ENCODE results near the gene NMNAT1.

Gene NMNAT1

GRCh38 chr1:9960706-9961562, 17.7 kb downstream of the NMNAT1 start:
- Histone ChIP-seq H4K5ac (ENCODE audit: low read length) (no peak overlapping the region), H3K27me3 (ENCODE audit: insufficient read depth, low read length, poor library complexity) (no peaks in the 10 kb centered on the region), H2BK15ac (replicated peaks; ENCODE audit: low read depth) (no peak overlapping the region), H3K79me2 (ENCODE audit: control insufficient read depth, insufficient read depth, low read length) (no peaks in the 10 kb centered on the region), H3K4me2 (ENCODE audit: low read length) (no peak overlapping the region), H2AK5ac (ENCODE audit: low read length) (no peak overlapping the region), H3K4me3 (ENCODE audit: low read length) (no peak overlapping the region), H3K79me1 (ENCODE audit: low read length) (no peaks in the 10 kb centered on the region), H3K4me1 (ENCODE audit: control insufficient read depth, low read depth, low read length) (peaks cover 3% of the 10 kb centered on the region), H3K18ac (ENCODE audit: low read length) (no peak overlapping the region), H3K56ac (ENCODE audit: low read length) (no peak overlapping the region), H3K23ac (ENCODE audit: low read length) (no peak overlapping the region), H3K27ac (ENCODE audit: low read depth, low read length) (no peak overlapping the region), H4K8ac (ENCODE audit: low read depth, low read length) (no peak overlapping the region), H2BK120ac (ENCODE audit: low read depth, low read length) (no peak overlapping the region), H3K4ac (ENCODE audit: low read depth, low read length) (no peak overlapping the region), H2BK5ac (ENCODE audit: low read length) (no peak overlapping the region), H3K9ac (ENCODE audit: low read length) (no peak overlapping the region), H3K36me3 (ENCODE audit: control insufficient read depth, insufficient read depth, low read length) (no peaks in the 10 kb centered on the region)
- WGBS (ENCODE audit: extremely low coverage, insufficient coverage, low lambda C conversion rate), result no CpG with 5 or more reads among the region's 12 CpGs
- DNase-seq, result no peak

DNA sequence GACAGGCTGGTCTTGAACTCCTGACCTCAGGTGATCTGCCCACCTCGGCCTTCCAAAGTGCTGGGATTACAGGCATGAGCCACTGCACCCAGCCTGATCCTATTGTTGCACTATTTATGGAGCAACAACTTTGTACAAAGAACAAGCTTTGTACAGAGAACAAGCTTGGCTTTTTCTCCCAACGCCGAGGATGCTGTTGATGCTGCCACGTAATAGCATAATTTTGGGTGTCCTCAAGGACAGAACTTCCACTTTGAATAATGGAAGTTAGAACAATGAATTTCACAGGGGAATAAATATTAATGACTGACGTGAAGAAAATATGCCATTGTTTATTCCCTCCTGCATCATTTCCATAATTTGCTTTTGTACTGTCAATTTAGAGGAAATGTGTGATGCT, 41.0 kb downstream of the NMNAT1 start:
- Histone ChIP-seq H2AK5ac (ENCODE audit: low read length) (no peak overlapping the region), H3K9ac (ENCODE audit: low read length) (no peak overlapping the region), H3K4me2 (ENCODE audit: low read length) (no peak overlapping the region), H3K79me2 (ENCODE audit: control insufficient read depth, insufficient read depth, low read length) (no peaks in the 10 kb centered on the region), H3K27ac (ENCODE audit: low read depth, low read length) (no peak overlapping the region), H3K56ac (ENCODE audit: low read length) (no peak overlapping the region), H3K18ac (ENCODE audit: low read length) (no peak overlapping the region), H3K27me3 (ENCODE audit: insufficient read depth, low read length, poor library complexity) (no peaks in the 10 kb centered on the region), H4K8ac (ENCODE audit: low read depth, low read length) (no peak overlapping the region), H3K4me1 (ENCODE audit: control insufficient read depth, low read depth, low read length) (no peaks in the 10 kb centered on the region), H3K36me3 (ENCODE audit: control insufficient read depth, insufficient read depth, low read length) (no peaks in the 10 kb centered on the region), H2BK5ac (ENCODE audit: low read length) (no peak overlapping the region), H3K23ac (ENCODE audit: low read length) (no peak overlapping the region), H4K5ac (ENCODE audit: low read length) (no peak overlapping the region), H3K4ac (ENCODE audit: low read depth, low read length) (no peak overlapping the region), H3K4me3 (ENCODE audit: low read length) (no peak overlapping the region), H2BK120ac (ENCODE audit: low read depth, low read length) (no peak overlapping the region), H3K79me1 (ENCODE audit: low read length) (no peaks in the 10 kb centered on the region), H2BK15ac (replicated peaks; ENCODE audit: low read depth) (no peak overlapping the region)
- no CpG with 5 or more reads among the region's 5 CpGs for WGBS (ENCODE audit: extremely low coverage, insufficient coverage, low lambda C conversion rate)
- DNase-seq, result no peak

- no peak overlapping the region for H2AK5ac ChIP-seq (ENCODE audit: low read length)
- no peak overlapping the region for H3K9ac ChIP-seq (ENCODE audit: low read length)
- no CpG with 5 or more reads among the region's 6 CpGs for WGBS (ENCODE audit: extremely low coverage, insufficient coverage, low lambda C conversion rate)
- no peaks in the 10 kb centered on the region for H3K79me1 ChIP-seq (ENCODE audit: low read length)
- H3K56ac ChIP-seq (ENCODE audit: low read length), result no peak overlapping the region
- no peak overlapping the region for H4K5ac ChIP-seq (ENCODE audit: low read length)
- H3K18ac ChIP-seq (ENCODE audit: low read length), result no peak overlapping the region
- H3K4me3 ChIP-seq (ENCODE audit: low read length), result no peak overlapping the region
- H2BK120ac ChIP-seq (ENCODE audit: low read depth, low read length), result no peak overlapping the region
- H3K36me3 ChIP-seq (ENCODE audit: control insufficient read depth, insufficient read depth, low read length), result no peaks in the 10 kb centered on the region
- H2BK15ac ChIP-seq (replicated peaks; ENCODE audit: low read depth), result no peak overlapping the region
- no peaks in the 10 kb centered on the region for H3K27me3 ChIP-seq (ENCODE audit: insufficient read depth, low read length, poor library complexity)
- H3K79me2 ChIP-seq (ENCODE audit: control insufficient read depth, insufficient read depth, low read length), result no peaks in the 10 kb centered on the region
- H3K23ac ChIP-seq (ENCODE audit: low read length), result no peak overlapping the region
- H2BK5ac ChIP-seq (ENCODE audit: low read length), result no peak overlapping the region
- no peak for DNase-seq
- no peaks in the 10 kb centered on the region for H3K4me1 ChIP-seq (ENCODE audit: control insufficient read depth, low read depth, low read length)
- H3K27ac ChIP-seq (ENCODE audit: low read depth, low read length), result no peak overlapping the region
- H3K4ac ChIP-seq (ENCODE audit: low read depth, low read length), result no peak overlapping the region
- no peak overlapping the region for H4K8ac ChIP-seq (ENCODE audit: low read depth, low read length)
- H3K4me2 ChIP-seq (ENCODE audit: low read length), result no peak overlapping the region
These were observed 41.7 kb downstream of the NMNAT1 start for GRCh38 chr1:9985001-9985400.

GRCh38 chr1:9989773-9990172, 46.5 kb downstream of the NMNAT1 start:
- Histone ChIP-seq H4K5ac (ENCODE audit: low read length) (no peak overlapping the region), H3K79me1 (ENCODE audit: low read length) (no peaks in the 10 kb centered on the region), H2BK15ac (replicated peaks; ENCODE audit: low read depth) (no peak overlapping the region), H3K56ac (ENCODE audit: low read length) (no peak overlapping the region), H3K36me3 (ENCODE audit: control insufficient read depth, insufficient read depth, low read length) (no peaks in the 10 kb centered on the region), H3K4me1 (ENCODE audit: control insufficient read depth, low read depth, low read length) (no peaks in the 10 kb centered on the region), H3K9ac (ENCODE audit: low read length) (no peak overlapping the region), H3K18ac (ENCODE audit: low read length) (no peak overlapping the region), H3K4me3 (ENCODE audit: low read length) (no peak overlapping the region), H3K4me2 (ENCODE audit: low read length) (no peak overlapping the region), H3K4ac (ENCODE audit: low read depth, low read length) (no peak overlapping the region), H2BK120ac (ENCODE audit: low read depth, low read length) (no peak overlapping the region), H2AK5ac (ENCODE audit: low read length) (no peak overlapping the region), H3K27ac (ENCODE audit: low read depth, low read length) (no peak overlapping the region), H3K27me3 (ENCODE audit: insufficient read depth, low read length, poor library complexity) (no peaks in the 10 kb centered on the region), H3K79me2 (ENCODE audit: control insufficient read depth, insufficient read depth, low read length) (no peaks in the 10 kb centered on the region), H2BK5ac (ENCODE audit: low read length) (no peak overlapping the region), H3K23ac (ENCODE audit: low read length) (no peak overlapping the region), H4K8ac (ENCODE audit: low read depth, low read length) (no peak overlapping the region)
- no CpG with 5 or more reads among the region's 5 CpGs for WGBS (ENCODE audit: extremely low coverage, insufficient coverage, low lambda C conversion rate)
- no peak for DNase-seq

DNA sequence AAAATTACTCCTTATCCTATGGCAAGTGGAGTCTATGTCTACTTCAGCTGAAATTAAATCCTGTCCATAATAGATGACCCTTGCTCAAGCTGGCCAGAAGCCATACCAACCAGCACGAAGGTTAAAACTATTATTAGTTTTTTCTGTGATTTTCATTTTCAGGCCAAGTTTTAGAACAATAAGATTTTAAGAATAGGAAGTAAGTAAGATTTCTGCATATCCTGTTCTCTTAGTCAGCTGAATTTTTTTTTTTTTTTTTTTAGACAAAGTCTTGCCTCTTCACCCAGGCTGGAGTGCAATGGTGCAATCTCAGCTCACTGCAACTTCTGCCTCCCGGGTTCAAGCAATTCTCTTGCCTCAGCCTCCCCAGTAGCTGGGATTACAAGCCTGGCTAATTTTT, 47.7 kb downstream of the NMNAT1 start:
- no peak overlapping the region for H3K18ac ChIP-seq (ENCODE audit: low read length)

GRCh38 chr1:9992910-9993309, 49.6 kb downstream of the NMNAT1 start:
- H2BK120ac ChIP-seq (ENCODE audit: low read depth, low read length), result no peak overlapping the region
- no CpG with 5 or more reads among the region's 5 CpGs for WGBS (ENCODE audit: extremely low coverage, insufficient coverage, low lambda C conversion rate)
- no peaks in the 10 kb centered on the region for H3K4me1 ChIP-seq (ENCODE audit: control insufficient read depth, low read depth, low read length)
- no peak overlapping the region for H2BK5ac ChIP-seq (ENCODE audit: low read length)
- no peaks in the 10 kb centered on the region for H3K79me2 ChIP-seq (ENCODE audit: control insufficient read depth, insufficient read depth, low read length)
- no peak for DNase-seq
- H3K18ac ChIP-seq (ENCODE audit: low read length), result no peak overlapping the region
- no peak overlapping the region for H3K23ac ChIP-seq (ENCODE audit: low read length)
- H3K27ac ChIP-seq (ENCODE audit: low read depth, low read length), result no peak overlapping the region
- H2AK5ac ChIP-seq (ENCODE audit: low read length), result no peak overlapping the region
- no peak overlapping the region for H3K4me2 ChIP-seq (ENCODE audit: low read length)
- H3K4me3 ChIP-seq (ENCODE audit: low read length), result no peak overlapping the region
- no peak overlapping the region for H3K56ac ChIP-seq (ENCODE audit: low read length)
- no peak overlapping the region for H4K5ac ChIP-seq (ENCODE audit: low read length)
- H3K27me3 ChIP-seq (ENCODE audit: insufficient read depth, low read length, poor library complexity), result peaks cover 8% of the 10 kb centered on the region
- H3K79me1 ChIP-seq (ENCODE audit: low read length), result no peaks in the 10 kb centered on the region
- no peak overlapping the region for H2BK15ac ChIP-seq (replicated peaks; ENCODE audit: low read depth)
- H3K4ac ChIP-seq (ENCODE audit: low read depth, low read length), result no peak overlapping the region
- no peaks in the 10 kb centered on the region for H3K36me3 ChIP-seq (ENCODE audit: control insufficient read depth, insufficient read depth, low read length)
- H3K9ac ChIP-seq (ENCODE audit: low read length), result no peak overlapping the region
- H4K8ac ChIP-seq (ENCODE audit: low read depth, low read length), result no peak overlapping the region

More for the DNA sequence above, 47.7 kb downstream of the NMNAT1 start:
- H3K27me3 ChIP-seq (ENCODE audit: insufficient read depth, low read length, poor library complexity), result no peaks in the 10 kb centered on the region
- H2AK5ac ChIP-seq (ENCODE audit: low read length), result no peak overlapping the region
- H3K4me2 ChIP-seq (ENCODE audit: low read length), result no peak overlapping the region
- DNase-seq, result no peak
- no peaks in the 10 kb centered on the region for H3K36me3 ChIP-seq (ENCODE audit: control insufficient read depth, insufficient read depth, low read length)
- no peak overlapping the region for H3K56ac ChIP-seq (ENCODE audit: low read length)
- H3K23ac ChIP-seq (ENCODE audit: low read length), result no peak overlapping the region
- H3K79me1 ChIP-seq (ENCODE audit: low read length), result no peaks in the 10 kb centered on the region
- H2BK5ac ChIP-seq (ENCODE audit: low read length), result no peak overlapping the region
- H3K4me3 ChIP-seq (ENCODE audit: low read length), result no peak overlapping the region
- H3K79me2 ChIP-seq (ENCODE audit: control insufficient read depth, insufficient read depth, low read length), result no peaks in the 10 kb centered on the region
- H2BK120ac ChIP-seq (ENCODE audit: low read depth, low read length), result no peak overlapping the region
- H3K4me1 ChIP-seq (ENCODE audit: control insufficient read depth, low read depth, low read length), result no peaks in the 10 kb centered on the region
- no peak overlapping the region for H2BK15ac ChIP-seq (replicated peaks; ENCODE audit: low read depth)
- WGBS (ENCODE audit: extremely low coverage, insufficient coverage, low lambda C conversion rate), result no CpG with 5 or more reads among the region's 2 CpGs
- H3K27ac ChIP-seq (ENCODE audit: low read depth, low read length), result no peak overlapping the region
- H3K9ac ChIP-seq (ENCODE audit: low read length), result no peak overlapping the region
- H3K4ac ChIP-seq (ENCODE audit: low read depth, low read length), result no peak overlapping the region
- no peak overlapping the region for H4K5ac ChIP-seq (ENCODE audit: low read length)
- no peak overlapping the region for H4K8ac ChIP-seq (ENCODE audit: low read depth, low read length)

Data from mesendoderm (in vitro differentiated cells).